ENCODE data around the gene GSTA5. TPM values are rescaled to one million over a fixed set of nuclear protein-coding genes. Genes with fewer than 3 reads are reported as not detected.
"Not testable (repeated sequence)": the region's sequence is repeated elsewhere in the genome, so short reads cannot be mapped to it uniquely, and the experiment has no call there.

The GSTA5 gene
- total RNA-seq, 1 donor from 2014 or later = not detected

DNA sequence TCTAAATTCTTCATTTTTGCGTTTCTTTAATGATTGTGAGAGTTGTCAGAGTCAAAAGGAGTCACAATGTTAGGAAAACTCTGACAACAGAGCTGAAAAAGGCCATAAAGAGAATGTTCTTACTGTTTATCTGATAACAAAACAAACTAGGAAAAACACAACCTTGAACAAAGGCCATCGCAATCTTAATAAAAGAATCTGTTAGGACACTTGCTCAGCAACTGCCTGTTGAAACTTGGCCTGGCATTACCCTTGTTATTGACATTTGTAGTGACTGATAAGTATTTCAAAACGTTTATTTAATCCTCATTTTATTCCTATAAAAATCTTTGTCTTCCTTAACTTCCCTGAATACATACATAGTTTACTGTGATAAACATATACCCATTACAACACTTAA lies 52.7 kb downstream of the GSTA5 start:
- no peak for DNase-seq

DNA sequence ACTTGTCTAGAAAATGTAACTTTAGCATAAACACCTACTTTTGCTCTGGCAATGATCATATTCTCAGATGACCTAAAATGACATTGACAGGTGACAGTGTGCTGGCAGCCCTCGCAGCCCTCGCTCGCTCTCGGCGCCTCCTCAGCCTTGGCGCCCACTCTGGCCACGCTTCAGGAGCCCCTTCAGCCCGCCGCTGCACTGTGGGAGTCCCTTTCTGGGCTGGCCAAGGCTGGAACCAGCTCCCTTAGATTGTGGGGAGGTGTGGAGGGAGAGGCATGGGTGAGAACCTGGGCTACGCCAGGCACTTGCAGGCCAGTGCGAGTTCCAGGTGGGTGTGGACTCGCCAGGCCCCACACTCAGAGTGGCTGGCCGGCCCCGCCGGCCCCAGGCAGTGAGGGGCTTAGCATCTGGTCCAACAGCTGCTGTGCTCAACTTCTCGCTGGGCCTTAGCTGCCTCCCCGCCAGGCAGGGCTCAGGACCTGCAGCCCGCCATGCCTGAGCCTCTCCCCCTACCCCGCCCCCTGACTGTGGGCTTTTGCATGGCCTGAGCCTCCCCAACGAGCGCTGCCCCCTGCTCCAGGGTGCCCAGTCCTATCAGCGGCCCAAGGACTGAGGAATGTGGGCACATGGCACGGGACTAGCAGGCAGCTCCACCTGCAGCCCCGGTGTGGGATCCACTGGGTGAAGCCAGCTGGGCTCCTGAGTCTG lies 54.2 kb downstream of the GSTA5 start:
- DNase-seq = no peak

DNA sequence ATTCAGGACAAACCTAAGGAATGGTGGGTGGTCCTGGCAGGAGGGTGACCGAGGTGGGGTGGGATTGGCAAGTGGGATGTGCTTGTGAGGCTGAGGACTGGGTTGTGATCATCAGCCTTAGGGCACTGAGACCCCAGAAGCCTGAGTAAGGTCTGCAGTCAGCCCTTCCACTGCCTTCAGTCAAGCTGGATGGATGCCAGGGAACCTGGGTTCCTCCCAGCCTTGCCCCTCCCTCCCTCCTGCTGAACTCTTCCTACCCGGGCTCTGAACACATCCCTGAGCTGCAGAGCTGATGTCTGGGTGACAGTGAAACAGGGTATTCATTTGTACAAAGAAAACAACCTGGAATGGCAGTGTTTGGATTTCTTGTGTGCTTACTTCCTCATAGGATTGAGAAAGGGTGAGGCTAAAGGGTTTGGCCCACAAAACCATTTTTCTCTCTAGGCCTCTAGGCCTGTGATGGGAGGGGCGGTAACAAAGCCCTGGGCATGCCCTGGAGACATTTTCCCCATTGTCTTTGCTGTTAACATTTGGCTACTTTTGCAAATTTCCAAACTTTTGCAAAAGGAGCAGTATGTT lies 57.8 kb downstream of the GSTA5 start:
- DNase-seq = not testable (repeated sequence)

DNA sequence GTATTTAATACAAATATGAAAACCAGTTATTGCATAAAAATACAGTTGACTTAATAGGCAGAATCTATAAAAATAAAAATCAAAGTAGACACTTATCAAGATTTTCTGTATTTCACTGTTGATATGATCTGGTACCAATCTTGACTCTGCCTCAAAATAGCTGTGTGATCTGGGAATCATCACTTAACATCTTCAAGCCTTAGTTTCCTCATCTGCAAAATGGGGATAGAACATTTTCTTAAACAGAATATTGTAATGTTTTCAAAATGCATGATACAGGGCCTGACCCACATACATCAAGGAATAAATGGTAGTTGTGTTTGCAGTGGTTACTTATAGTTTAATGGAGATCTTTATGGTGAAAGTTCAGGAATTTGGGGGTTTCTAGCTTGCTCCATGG lies 58.4 kb downstream of the GSTA5 start:
- not testable (repeated sequence) for DNase-seq

Other genes with a start within 250 kb of the GSTA5 start
- gene TMEM14A, start 169.7 kb downstream of the GSTA5 start, total RNA-seq = 104 TPM
- gene GSTA2, start 77.3 kb downstream of the GSTA5 start, total RNA-seq = not detected
- gene GSTA1, start 37.0 kb downstream of the GSTA5 start, total RNA-seq = 0.31 TPM
- gene GSTA3, start 68.9 kb upstream of the GSTA5 start, total RNA-seq = not detected
- gene GSTA4, start 154.5 kb upstream of the GSTA5 start, total RNA-seq = 145 TPM
- 34.5 TPM for gene CILK1, start 221.0 kb upstream of the GSTA5 start, total RNA-seq
- 54.7 TPM for gene FBXO9, start 224.6 kb upstream of the GSTA5 start, total RNA-seq